ENCODE measurements around the gene EIPR1.

The EIPR1 gene

GRCh38 chr2:3223080-3223923 lies 154.3 kb downstream of the EIPR1 start:
- Histone ChIP-seq H3K27ac (no peak overlapping the region), H3K4me3 (no peak overlapping the region)
- no peak for TF ChIP-seq CTCF (IDR thresholded peaks at IDR 0.05)
- DNase-seq (ENCODE audit: low spot score) = no peak

- Histone ChIP-seq H3K4me3 (no peak overlapping the region), H3K27ac (no peak overlapping the region)
- no peak for DNase-seq (ENCODE audit: low spot score)
- no peak for TF ChIP-seq CTCF (IDR thresholded peaks at IDR 0.05)
Measured at GRCh38 chr2:3222636-3223035, 155.0 kb downstream of the EIPR1 start.

GRCh38 chr2:3219536-3219935 lies 158.1 kb downstream of the EIPR1 start:
- Histone ChIP-seq H3K27ac (no peak overlapping the region), H3K4me3 (no peak overlapping the region)
- DNase-seq (ENCODE audit: low spot score) = no peak
- TF ChIP-seq CTCF (IDR thresholded peaks at IDR 0.05) = no peak

GRCh38 chr2:3217646-3218045 lies 160.0 kb downstream of the EIPR1 start:
- Histone ChIP-seq H3K4me3 (no peak overlapping the region), H3K27ac (no peak overlapping the region)
- DNase-seq (ENCODE audit: low spot score) = no peak
- TF ChIP-seq CTCF (IDR thresholded peaks at IDR 0.05) = no peak

- H3K27ac ChIP-seq = no peak overlapping the region
Measured at GRCh38 chr2:3216841-3217495, 160.7 kb downstream of the EIPR1 start.

GRCh38 chr2:3214806-3215404 lies 162.7 kb downstream of the EIPR1 start:
- Histone ChIP-seq H3K27ac (no peak overlapping the region), H3K4me3 (no peak overlapping the region)
- no peak for DNase-seq (ENCODE audit: low spot score)
- TF ChIP-seq CTCF (IDR thresholded peaks at IDR 0.05) = no peak

More at GRCh38 chr2:3216841-3217495, 160.7 kb downstream of the EIPR1 start:
- H3K4me3 ChIP-seq = no peak overlapping the region
- no peak for TF ChIP-seq CTCF (IDR thresholded peaks at IDR 0.05)
- no peak for DNase-seq (ENCODE audit: low spot score)
